ENCODE measurements around the gene RPLP2.

Gene RPLP2

GRCh38 chr11:795634-796564 is 13.9 kb upstream of the RPLP2 start:
- in situ Hi-C loops (cut with MboI; ENCODE audit: low pct_unique_long_range_greater_than_20kb, low sequenced_read_pairs, unreplicated experiment), result no loop called here

DNA sequence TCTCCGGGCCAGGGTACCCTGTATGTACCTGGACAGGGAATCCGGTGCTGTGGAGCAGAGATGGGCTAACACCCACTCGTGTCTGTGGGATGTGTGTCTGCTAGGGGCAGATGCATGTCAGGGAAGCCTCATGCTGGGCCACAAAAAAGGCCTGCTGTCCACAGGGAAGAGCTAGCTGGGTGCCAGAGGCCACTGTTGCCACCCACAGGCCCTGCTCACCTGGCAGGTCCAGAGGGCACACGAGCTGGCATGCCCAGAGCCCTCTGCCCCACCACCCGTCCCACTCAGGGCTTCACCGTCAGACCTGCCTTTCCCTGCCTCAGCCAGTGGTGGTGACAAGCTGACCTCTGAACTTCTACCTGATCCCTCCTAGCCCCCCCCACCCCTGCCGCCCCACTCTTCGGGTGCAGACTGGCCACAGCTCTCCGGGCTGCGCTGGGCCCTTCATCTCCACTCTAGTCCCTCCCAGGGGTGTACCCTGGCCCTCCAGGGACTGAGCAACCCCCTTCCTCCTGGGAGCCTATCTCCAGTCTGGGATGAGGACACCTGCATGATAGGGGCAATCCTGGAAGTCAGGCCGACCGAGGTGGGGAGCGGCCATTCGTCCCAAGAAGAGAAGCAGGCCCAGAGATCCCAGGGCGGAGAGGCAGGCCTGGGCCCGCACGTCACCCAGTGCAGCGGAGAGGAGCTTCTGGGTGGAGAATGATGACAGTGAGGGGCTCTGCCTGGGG is 13.0 kb upstream of the RPLP2 start:
- TF ChIP-seq, protein P1, sequence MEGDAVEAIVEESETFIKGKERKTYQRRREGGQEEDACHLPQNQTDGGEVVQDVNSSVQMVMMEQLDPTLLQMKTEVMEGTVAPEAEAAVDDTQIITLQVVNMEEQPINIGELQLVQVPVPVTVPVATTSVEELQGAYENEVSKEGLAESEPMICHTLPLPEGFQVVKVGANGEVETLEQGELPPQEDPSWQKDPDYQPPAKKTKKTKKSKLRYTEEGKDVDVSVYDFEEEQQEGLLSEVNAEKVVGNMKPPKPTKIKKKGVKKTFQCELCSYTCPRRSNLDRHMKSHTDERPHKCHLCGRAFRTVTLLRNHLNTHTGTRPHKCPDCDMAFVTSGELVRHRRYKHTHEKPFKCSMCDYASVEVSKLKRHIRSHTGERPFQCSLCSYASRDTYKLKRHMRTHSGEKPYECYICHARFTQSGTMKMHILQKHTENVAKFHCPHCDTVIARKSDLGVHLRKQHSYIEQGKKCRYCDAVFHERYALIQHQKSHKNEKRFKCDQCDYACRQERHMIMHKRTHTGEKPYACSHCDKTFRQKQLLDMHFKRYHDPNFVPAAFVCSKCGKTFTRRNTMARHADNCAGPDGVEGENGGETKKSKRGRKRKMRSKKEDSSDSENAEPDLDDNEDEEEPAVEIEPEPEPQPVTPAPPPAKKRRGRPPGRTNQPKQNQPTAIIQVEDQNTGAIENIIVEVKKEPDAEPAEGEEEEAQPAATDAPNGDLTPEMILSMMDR (IDR thresholded peaks at IDR 0.05; ENCODE audit: extremely low read depth, insufficient read depth, missing control alignments), result no peak
- no peak for DNase-seq (ENCODE audit: low spot score)
- in situ Hi-C loops (cut with MboI; ENCODE audit: low pct_unique_long_range_greater_than_20kb, low sequenced_read_pairs, unreplicated experiment), result no loop called here

More at GRCh38 chr11:795634-796564, 13.9 kb upstream of the RPLP2 start:
- DNase-seq (ENCODE audit: low spot score), result peak; percentile 95
- TF ChIP-seq, protein P1 (IDR thresholded peaks at IDR 0.05; ENCODE audit: extremely low read depth, insufficient read depth, missing control alignments), result no peak

DNA sequence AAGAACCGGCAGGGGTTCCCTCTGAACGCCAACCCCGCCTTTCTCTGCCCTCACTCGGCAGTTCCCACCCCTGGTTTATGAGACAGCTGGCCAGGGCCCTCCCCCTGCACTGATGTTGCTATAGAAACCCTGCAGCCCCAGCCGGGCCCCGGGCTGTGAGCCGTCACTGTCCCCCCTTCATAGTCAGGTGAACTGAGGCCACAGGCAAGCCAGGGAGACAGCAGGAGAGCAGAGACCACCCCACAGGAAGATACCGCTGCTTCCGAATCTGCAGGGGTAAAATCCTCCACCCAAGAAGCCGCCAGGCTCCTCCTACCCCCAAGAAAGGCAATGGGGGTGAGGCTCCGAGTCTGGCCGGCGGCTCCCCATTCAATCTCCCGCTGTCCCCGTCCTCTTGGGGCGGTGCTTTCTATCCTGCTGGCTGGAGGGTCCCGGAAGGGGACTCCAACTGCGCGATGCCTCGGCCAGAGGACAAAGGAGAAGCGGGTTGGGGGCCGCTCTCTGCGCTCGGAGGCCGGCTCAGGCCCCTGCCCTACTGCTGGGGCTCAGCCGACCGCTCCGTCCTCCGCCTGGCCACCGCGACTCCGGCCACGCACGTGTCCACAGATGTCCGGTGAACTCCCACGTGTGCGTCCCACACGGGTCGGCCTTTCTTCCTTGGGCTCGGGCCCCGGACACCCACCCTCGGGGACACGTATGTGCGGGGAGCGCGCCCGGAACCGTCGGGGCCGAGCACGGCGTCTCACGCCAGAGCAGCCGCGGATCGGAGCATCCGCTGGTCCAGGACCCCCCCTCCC is 12.3 kb upstream of the RPLP2 start:
- in situ Hi-C loops (cut with MboI; ENCODE audit: low pct_unique_long_range_greater_than_20kb, low sequenced_read_pairs, unreplicated experiment), result no loop called here
- TF ChIP-seq, protein P1 (IDR thresholded peaks at IDR 0.05; ENCODE audit: extremely low read depth, insufficient read depth, missing control alignments), result no peak
- peak; percentile 95 for DNase-seq (ENCODE audit: low spot score)

DNA sequence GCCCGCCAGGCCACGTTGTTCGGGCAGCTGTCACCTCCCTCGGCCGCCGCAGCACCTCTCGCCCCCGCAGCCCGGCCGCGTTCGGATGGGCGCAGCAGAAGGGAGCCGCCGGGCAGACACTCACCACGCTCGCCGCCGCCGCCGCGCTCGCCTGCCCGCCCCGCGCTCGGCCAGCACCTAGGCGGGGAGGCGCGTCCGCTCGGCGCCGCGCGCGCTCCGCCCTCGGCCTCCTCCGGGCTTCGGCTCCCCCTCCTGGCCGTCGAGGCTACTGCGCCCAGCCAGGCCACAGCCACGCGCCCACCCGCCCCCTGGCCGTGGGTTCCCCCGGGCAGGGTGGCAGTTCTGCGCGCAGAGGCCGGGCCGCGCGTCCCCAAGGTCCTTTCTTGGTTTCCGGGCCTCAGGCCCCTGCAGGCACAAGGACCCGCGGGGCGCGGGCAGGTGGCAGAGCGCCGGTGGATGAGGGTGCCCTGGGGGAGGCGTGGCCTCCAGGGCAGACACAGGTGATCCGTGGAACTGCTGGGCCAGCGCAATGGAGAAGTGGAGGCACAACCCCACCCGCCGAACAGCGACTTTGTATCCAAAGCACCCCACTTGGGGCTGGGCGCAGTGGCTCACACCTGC is 11.6 kb upstream of the RPLP2 start, which contains the start of gene SLC25A22:
Gene SLC25A22, minus strand, starts transcription at position 189 of the 621 bp plus-strand sequence. CDS start 3,275 bp downstream, outside the sequence.
- DNase-seq (ENCODE audit: low spot score), result peak; percentile 98
- in situ Hi-C loops (cut with MboI; ENCODE audit: low pct_unique_long_range_greater_than_20kb, low sequenced_read_pairs, unreplicated experiment), result no loop called here
- TF ChIP-seq, protein P1 (IDR thresholded peaks at IDR 0.05; ENCODE audit: extremely low read depth, insufficient read depth, missing control alignments), result peak; percentile 89

GRCh38 chr11:799641-800316 is 10.0 kb upstream of the RPLP2 start:
- DNase-seq (ENCODE audit: low spot score), result no peak
- in situ Hi-C loops (cut with MboI; ENCODE audit: low pct_unique_long_range_greater_than_20kb, low sequenced_read_pairs, unreplicated experiment), result no loop called here
- TF ChIP-seq, protein P1 (IDR thresholded peaks at IDR 0.05; ENCODE audit: extremely low read depth, insufficient read depth, missing control alignments), result no peak

Data from GM13977 (cell line).